Measurements from ENCODE around the gene TNNT2. TPM values are rescaled to one million over a fixed set of nuclear protein-coding genes. Genes with fewer than 3 reads are reported as not detected.

Gene TNNT2
- 3.1 and 13.2 TPM in 2 replicates for total RNA-seq (ENCODE audit: low replicate concordance)

DNA sequence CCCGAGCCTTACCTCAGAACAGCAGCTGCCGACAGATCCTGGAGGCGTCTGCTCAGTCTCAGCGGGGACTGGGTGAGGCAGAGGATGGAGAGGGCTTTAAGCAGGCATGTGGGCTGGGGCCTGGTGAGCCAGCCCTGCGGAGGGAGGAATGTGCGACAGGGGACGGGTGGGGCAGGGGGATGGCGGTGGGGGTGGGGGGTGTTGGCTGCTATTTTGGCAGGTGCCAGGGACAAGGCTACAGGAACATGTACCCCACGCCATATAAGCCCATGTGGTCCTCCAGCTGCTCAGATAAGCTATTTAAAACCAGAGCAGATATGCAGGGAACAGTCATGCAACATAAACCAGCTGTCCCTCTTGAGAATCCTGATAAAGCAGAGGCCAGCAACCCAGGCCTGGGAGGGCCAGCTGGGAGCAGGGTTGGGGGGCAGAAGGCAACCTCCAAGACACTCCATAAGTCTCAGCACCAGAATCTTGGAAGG is at the start of gene TNNT2:
Gene TNNT2 (minus strand): TSS at position 70 of the 482 bp plus-strand sequence. CDS start 4,426 bp downstream, outside the sequence.
- TF ChIP-seq EZH2phosphoT487 (IDR thresholded peaks at IDR 0.05) (no peak), EZH2 (IDR thresholded peaks at IDR 0.05) (no peak)
- TF ChIP-seq, protein P1, sequence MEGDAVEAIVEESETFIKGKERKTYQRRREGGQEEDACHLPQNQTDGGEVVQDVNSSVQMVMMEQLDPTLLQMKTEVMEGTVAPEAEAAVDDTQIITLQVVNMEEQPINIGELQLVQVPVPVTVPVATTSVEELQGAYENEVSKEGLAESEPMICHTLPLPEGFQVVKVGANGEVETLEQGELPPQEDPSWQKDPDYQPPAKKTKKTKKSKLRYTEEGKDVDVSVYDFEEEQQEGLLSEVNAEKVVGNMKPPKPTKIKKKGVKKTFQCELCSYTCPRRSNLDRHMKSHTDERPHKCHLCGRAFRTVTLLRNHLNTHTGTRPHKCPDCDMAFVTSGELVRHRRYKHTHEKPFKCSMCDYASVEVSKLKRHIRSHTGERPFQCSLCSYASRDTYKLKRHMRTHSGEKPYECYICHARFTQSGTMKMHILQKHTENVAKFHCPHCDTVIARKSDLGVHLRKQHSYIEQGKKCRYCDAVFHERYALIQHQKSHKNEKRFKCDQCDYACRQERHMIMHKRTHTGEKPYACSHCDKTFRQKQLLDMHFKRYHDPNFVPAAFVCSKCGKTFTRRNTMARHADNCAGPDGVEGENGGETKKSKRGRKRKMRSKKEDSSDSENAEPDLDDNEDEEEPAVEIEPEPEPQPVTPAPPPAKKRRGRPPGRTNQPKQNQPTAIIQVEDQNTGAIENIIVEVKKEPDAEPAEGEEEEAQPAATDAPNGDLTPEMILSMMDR (IDR thresholded peaks at IDR 0.05): no peak
- Histone ChIP-seq H4K20me1 (ENCODE audit: low read depth) (no peaks in the 10 kb centered on the region), H3K4me3 (peak within 1 kb of the TSS; percentile 16), H3K4me2 (peak within 1 kb of the TSS; percentile 64), H3F3A (ENCODE audit: low read depth) (peaks cover 36% of the 10 kb centered on the region), H3K36me3 (no peaks in the 10 kb centered on the region), H3K9me3 (ENCODE audit: low read depth) (no peaks in the 10 kb centered on the region), H3K4me1 (peaks cover 57% of the 10 kb centered on the region), H3K27ac (peak within 1 kb of the TSS; percentile 97), H3K79me2 (ENCODE audit: low read depth) (no peaks in the 10 kb centered on the region), H3K27me3 (no peaks in the 10 kb centered on the region), H2AFZ (replicated peaks) (no peak within 1 kb of the TSS), H3K9ac (no peak within 1 kb of the TSS)
- no peaks in the 10 kb centered on the region for H3K36me3 Mint-ChIP-seq
- H3K4me1 Mint-ChIP-seq: peaks cover 47% of the 10 kb centered on the region
- no peak within 1 kb of the TSS for H3K4me3 Mint-ChIP-seq
- DNase-seq (ENCODE audit: low spot score): no peak
- H3K9me3 Mint-ChIP-seq: no peaks in the 10 kb centered on the region
- peaks cover 11% of the 10 kb centered on the region for H3K27me3 Mint-ChIP-seq (ENCODE audit: insufficient read depth, low read depth)
- H3K27ac Mint-ChIP-seq: peak within 1 kb of the TSS; percentile 82

DNA sequence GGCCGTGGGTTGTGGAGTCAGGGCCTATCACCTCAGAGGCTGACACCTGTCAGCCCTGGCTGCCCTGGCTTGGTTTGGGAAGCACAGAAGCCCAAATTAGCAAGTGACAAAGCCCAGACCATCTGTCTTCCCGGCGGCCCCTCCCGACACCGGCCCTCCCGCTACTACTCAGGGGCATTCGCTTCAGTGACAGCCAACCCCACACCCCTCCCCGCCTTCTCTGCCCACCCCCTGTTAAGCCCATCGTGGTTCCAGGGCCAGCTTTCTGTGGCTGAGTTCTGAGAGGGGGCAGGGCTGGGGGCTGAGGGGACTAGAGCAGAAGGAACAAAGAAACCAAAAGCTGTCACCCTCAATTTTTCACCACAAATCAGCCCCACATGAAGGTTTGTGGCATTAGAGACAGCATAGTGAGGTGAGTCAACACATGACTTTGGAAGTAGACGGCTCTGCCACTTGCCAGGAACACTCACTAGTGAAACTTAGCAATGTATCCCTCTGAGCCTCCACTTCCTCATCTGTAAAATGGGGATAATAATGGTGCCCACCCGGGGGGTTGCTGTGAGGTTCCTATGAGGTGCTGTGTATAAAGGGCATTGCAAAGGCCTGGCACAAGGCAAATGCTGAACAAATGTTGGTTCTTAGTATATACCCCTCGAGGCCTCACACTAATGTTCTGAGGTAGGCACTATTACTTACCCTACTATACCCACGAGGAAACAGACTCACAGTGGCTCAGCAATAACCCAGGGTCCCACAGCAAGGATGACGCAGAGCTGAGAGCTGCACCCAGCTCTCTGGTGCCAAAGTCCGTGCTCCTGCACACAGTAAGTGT is 49.2 kb upstream of the TNNT2 start:
- Histone ChIP-seq H2AFZ (replicated peaks) (no peak overlapping the region), H3K27me3 (no peaks in the 10 kb centered on the region), H3K9ac (no peak overlapping the region), H3K4me1 (peaks cover 13% of the 10 kb centered on the region), H4K20me1 (ENCODE audit: low read depth) (no peaks in the 10 kb centered on the region), H3F3A (ENCODE audit: low read depth) (no peaks in the 10 kb centered on the region), H3K4me2 (no peak overlapping the region), H3K36me3 (no peaks in the 10 kb centered on the region), H3K9me3 (ENCODE audit: low read depth) (no peaks in the 10 kb centered on the region), H3K27ac (no peak overlapping the region), H3K4me3 (no peak overlapping the region), H3K79me2 (ENCODE audit: low read depth) (no peaks in the 10 kb centered on the region)
- Mint-ChIP-seq H3K36me3 (no peaks in the 10 kb centered on the region), H3K27ac (no peak overlapping the region), H3K4me3 (no peak overlapping the region), H3K4me1 (peaks cover 28% of the 10 kb centered on the region), H3K9me3 (no peaks in the 10 kb centered on the region), H3K27me3 (ENCODE audit: insufficient read depth, low read depth) (peaks cover 27% of the 10 kb centered on the region)
- TF ChIP-seq, protein P1 (IDR thresholded peaks at IDR 0.05): no peak
- DNase-seq (ENCODE audit: low spot score): no peak

GRCh38 chr1:201424146-201424545 is 46.7 kb upstream of the TNNT2 start:
- no peak overlapping the region for H3K9ac ChIP-seq
- no peak overlapping the region for H3K4me3 Mint-ChIP-seq
- no peaks in the 10 kb centered on the region for H3K36me3 Mint-ChIP-seq
- peaks cover 34% of the 10 kb centered on the region for H3K4me1 Mint-ChIP-seq
- no peak overlapping the region for H3K27ac Mint-ChIP-seq
- no peak overlapping the region for H3K27ac ChIP-seq
- H3K36me3 ChIP-seq: no peaks in the 10 kb centered on the region
- H3K4me3 ChIP-seq: no peak overlapping the region
- H3F3A ChIP-seq (ENCODE audit: low read depth): no peaks in the 10 kb centered on the region
- H3K27me3 ChIP-seq: no peaks in the 10 kb centered on the region
- H3K4me1 ChIP-seq: peaks cover 12% of the 10 kb centered on the region
- H3K9me3 Mint-ChIP-seq: no peaks in the 10 kb centered on the region
- H3K4me2 ChIP-seq: no peak overlapping the region
- no peak for TF ChIP-seq EZH2phosphoT487 (IDR thresholded peaks at IDR 0.05)
- TF ChIP-seq, protein P1 (IDR thresholded peaks at IDR 0.05): no peak
- TF ChIP-seq EZH2 (IDR thresholded peaks at IDR 0.05): no peak
- H3K9me3 ChIP-seq (ENCODE audit: low read depth): no peaks in the 10 kb centered on the region
- no peaks in the 10 kb centered on the region for H4K20me1 ChIP-seq (ENCODE audit: low read depth)
- no peaks in the 10 kb centered on the region for H3K79me2 ChIP-seq (ENCODE audit: low read depth)
- H3K27me3 Mint-ChIP-seq (ENCODE audit: insufficient read depth, low read depth): peaks cover 19% of the 10 kb centered on the region
- no peak for DNase-seq (ENCODE audit: low spot score)
- H2AFZ ChIP-seq (replicated peaks): no peak overlapping the region

All from neural progenitor cell (in vitro differentiated cells).